ENCODE results near the gene TRAF5.
"Not testable (repeated sequence)": the region's sequence is repeated elsewhere in the genome, so short reads cannot be mapped to it uniquely, and the experiment has no call there.

The TRAF5 gene

DNA sequence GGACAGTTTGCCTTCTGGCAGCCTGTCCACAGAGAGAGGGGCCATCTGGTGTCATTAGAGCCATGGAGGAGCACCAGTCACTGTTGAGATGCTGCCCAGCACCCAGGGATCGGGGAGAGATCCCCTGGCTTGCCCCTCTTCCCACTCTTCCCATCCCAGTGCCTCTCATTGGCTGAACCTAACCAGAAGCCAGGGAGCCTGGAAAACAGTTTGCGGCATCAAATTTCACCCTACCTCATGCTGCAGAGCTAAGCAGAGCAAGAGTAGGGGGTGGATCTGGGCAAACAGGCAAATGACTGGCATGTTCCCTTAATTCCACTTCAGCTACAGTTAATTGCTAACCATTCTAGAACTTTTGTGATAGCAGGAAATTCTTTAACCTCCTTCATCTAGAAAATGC lies 19.1 kb downstream of the TRAF5 start:
- Mint-ChIP-seq H3K36me3 (ENCODE audit: low read depth) (no peaks in the 10 kb centered on the region), H3K27me3 (no peaks in the 10 kb centered on the region), H3K4me1 (ENCODE audit: low read depth) (peaks cover 61% of the 10 kb centered on the region), H3K9me3 (no peaks in the 10 kb centered on the region), H3K27ac (peak overlapping the region; percentile 23), H3K4me3 (no peak overlapping the region)
- intact Hi-C loops (cut with micrococcal nuclease), result no loop called here

DNA sequence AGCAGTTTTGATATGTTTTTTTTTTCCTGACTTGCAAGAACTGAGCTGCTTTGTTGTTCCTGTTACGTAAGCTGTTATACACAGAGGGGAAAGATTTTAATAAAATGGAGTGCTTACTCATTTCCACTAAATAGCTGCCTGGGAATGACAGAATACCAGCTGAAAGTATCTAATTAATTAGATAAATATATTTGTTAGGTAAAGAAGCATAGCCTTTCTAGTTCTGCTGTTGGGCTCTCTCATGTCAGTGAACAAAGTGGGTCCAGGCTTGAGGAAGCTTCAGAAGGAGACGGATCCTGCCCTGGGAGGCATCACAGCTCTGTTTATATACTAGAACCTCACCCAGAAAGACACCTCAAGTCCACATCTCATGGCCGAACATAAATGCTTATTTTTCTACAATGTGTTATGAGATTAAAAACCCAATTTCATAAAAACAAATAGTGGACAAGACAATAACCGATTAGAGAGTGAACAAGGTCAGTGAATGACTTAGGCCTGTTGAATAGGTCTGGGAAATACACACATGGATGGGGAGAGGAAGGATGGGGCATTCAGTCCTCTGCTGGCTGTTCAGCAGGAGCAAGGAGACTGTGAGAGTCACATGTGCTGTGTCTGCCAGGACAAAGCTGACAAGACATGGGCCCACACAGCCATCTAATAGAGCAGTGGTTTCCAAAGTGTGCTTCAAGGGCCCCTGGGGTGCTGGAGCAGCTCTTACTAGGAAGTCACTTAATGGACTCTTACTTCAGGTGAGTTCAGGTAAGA lies 20.6 kb downstream of the TRAF5 start:
- no peak overlapping the region for H3K27ac Mint-ChIP-seq
- no peak overlapping the region for H3K4me3 Mint-ChIP-seq
- H3K4me1 Mint-ChIP-seq (ENCODE audit: low read depth), result peaks cover 50% of the 10 kb centered on the region
- no peaks in the 10 kb centered on the region for H3K27me3 Mint-ChIP-seq
- H3K9me3 Mint-ChIP-seq, result peaks cover 6% of the 10 kb centered on the region
- intact Hi-C loops (cut with micrococcal nuclease), result no loop called here
- peaks cover 6% of the 10 kb centered on the region for H3K36me3 Mint-ChIP-seq (ENCODE audit: low read depth)

DNA sequence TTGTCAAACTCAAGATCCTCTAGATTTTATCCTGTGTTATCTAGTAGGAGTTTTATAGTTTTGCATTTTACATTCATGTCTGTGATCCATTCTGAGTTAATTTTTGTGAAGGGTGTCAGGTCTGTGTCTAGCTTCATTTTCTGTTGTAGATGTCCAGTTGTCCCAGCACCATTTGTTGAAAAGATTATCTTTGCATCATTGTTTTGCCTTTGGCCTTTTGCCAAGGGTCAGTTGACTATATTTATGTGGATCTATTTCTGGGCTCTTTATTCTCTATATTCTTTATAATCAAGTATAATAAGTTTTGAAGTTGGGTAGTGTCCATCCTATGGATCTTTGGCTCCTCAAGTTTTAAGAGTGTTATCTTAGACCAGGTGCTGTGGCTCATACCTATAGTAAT lies 21.9 kb downstream of the TRAF5 start:
- H3K27ac Mint-ChIP-seq, result no peak overlapping the region
- intact Hi-C loops (cut with micrococcal nuclease), result no loop called here
- H3K4me1 Mint-ChIP-seq (ENCODE audit: low read depth), result peaks cover 42% of the 10 kb centered on the region
- H3K36me3 Mint-ChIP-seq (ENCODE audit: low read depth), result peaks cover 6% of the 10 kb centered on the region
- no peak overlapping the region for H3K4me3 Mint-ChIP-seq
- H3K27me3 Mint-ChIP-seq, result no peaks in the 10 kb centered on the region
- peaks cover 8% of the 10 kb centered on the region for H3K9me3 Mint-ChIP-seq

DNA sequence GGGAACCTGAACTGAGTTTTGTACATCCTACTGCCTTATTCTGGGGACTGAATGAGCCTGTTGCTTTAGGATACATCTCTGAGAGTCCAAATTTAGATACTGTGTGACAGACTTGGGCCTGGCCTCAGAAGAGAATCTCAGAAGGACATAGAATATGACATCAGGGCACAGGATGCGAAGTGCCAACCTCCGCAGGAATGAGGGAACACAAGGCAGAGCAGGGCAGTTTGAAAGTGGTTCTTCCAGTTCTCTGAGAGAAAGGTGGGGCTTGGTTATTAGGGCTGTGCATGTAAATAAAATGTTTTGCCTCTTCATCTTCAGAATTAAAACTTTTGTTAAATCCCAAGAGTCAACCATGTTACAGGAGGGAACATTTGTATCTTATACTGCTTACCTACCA lies 23.1 kb downstream of the TRAF5 start:
- Mint-ChIP-seq H3K36me3 (ENCODE audit: low read depth) (peaks cover 6% of the 10 kb centered on the region), H3K9me3 (peaks cover 8% of the 10 kb centered on the region), H3K4me3 (no peak overlapping the region), H3K27ac (no peak overlapping the region), H3K27me3 (no peaks in the 10 kb centered on the region), H3K4me1 (ENCODE audit: low read depth) (peaks cover 40% of the 10 kb centered on the region)
- intact Hi-C loops (cut with micrococcal nuclease), result no loop called here

DNA sequence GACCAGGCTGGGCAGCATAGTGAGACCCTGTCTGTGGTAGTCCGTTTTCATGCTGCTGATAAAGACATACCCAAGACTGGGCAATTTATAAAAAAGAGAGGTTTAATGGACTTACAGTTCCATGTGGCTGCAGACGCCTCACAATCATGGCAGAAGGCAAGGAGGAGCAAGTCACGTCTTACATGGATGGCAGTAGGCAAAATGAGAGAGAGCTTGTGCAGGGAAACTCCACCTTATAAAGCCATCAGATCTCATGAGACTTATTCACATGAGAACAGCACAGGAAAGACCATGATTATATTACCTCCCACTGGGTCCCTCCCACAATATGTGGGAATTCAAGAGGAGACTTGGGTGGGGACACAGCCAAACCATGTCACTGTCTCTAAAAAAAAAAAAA lies 25.4 kb downstream of the TRAF5 start:
- intact Hi-C loops (cut with micrococcal nuclease); H3K4me3 Mint-ChIP-seq; H3K36me3 Mint-ChIP-seq (ENCODE audit: low read depth); H3K27ac Mint-ChIP-seq; H3K27me3 Mint-ChIP-seq; H3K9me3 Mint-ChIP-seq: not testable (repeated sequence)
- peaks cover 33% of the 10 kb centered on the region for H3K4me1 Mint-ChIP-seq (ENCODE audit: low read depth)

DNA sequence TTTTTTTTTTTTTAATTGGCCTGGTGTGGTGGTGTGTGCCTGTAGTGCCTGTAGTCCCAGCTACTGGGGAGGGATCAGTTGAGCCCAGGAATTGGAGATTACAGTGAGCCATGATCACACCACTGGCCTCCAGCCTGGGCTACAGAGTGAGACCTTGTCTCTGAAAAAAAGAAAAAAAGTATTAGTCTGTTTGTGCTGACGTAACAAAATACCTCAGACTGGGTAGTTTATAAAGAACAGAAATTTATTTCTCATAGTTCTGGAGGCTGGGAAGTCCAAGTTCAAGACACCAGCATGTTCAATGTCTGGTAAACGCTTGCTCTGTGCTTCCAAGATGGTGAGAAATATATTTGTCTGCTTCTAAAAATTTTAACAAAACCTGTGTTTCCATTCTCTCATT lies 25.8 kb downstream of the TRAF5 start:
- no peak overlapping the region for H3K4me3 Mint-ChIP-seq
- no peaks in the 10 kb centered on the region for H3K27me3 Mint-ChIP-seq
- H3K9me3 Mint-ChIP-seq, result peaks cover 8% of the 10 kb centered on the region
- H3K27ac Mint-ChIP-seq, result no peak overlapping the region
- peaks cover 33% of the 10 kb centered on the region for H3K4me1 Mint-ChIP-seq (ENCODE audit: low read depth)
- intact Hi-C loops (cut with micrococcal nuclease), result no loop called here
- H3K36me3 Mint-ChIP-seq (ENCODE audit: low read depth), result peaks cover 6% of the 10 kb centered on the region

DNA sequence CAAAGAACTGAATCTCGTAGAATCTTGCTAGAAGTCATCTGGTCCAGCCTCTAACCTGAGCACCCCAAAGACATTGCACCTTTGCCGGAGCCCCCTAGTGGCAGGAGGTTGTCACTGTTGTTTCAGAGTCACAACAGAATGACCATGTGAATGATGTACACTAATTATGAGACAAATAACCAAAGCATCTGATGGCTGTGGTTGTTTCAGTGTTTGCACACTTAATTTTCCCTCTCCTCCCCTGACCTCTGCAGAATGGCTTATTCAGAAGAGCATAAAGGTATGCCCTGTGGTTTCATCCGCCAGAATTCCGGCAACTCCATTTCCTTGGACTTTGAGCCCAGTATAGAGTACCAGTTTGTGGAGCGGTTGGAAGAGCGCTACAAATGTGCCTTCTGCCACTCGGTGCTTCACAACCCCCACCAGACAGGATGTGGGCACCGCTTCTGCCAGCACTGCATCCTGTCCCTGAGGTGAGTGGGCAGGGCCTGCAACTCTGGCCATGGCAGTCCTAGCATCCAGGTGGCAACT lies 26.4 kb downstream of the TRAF5 start:
- H3K27me3 Mint-ChIP-seq, result no peaks in the 10 kb centered on the region
- H3K4me3 Mint-ChIP-seq, result no peak overlapping the region
- intact Hi-C loops (cut with micrococcal nuclease), result no loop called here
- no peak overlapping the region for H3K27ac Mint-ChIP-seq
- H3K36me3 Mint-ChIP-seq (ENCODE audit: low read depth), result peaks cover 6% of the 10 kb centered on the region
- peaks cover 8% of the 10 kb centered on the region for H3K9me3 Mint-ChIP-seq
- peaks cover 34% of the 10 kb centered on the region for H3K4me1 Mint-ChIP-seq (ENCODE audit: low read depth)

DNA sequence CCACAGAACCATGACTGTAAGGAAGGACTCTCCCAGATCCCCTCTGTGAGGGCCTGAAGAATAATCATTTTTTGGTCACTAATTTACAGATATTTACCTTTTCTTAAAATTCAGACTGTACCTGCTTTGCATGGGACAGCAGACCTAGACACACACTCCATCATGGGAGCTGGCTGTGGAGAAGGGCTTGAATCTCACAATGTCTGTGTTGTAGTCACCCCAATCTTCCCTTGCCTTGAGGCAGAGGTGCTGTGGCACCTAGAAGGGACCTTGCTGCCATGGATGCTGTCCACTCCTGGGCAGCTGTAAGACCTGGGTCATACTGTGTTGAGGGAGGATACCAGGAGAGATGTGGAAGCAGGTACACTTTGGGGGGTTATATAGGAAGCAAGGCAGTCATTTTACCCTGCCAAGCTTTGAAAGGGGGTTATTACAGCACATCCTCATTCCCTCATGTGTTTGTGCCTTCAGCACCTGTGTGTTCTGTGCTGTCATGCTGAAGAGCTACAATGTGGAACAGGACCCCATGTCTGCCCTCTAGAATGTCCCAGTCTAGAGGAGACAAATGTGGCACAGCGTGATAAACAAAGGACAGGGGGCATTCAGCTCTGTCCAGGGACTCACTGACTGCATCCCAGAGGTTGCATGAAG lies 27.1 kb downstream of the TRAF5 start:
- Mint-ChIP-seq H3K4me3 (no peak overlapping the region), H3K9me3 (peaks cover 8% of the 10 kb centered on the region), H3K36me3 (ENCODE audit: low read depth) (peaks cover 6% of the 10 kb centered on the region), H3K27me3 (no peaks in the 10 kb centered on the region), H3K4me1 (ENCODE audit: low read depth) (peaks cover 34% of the 10 kb centered on the region), H3K27ac (no peak overlapping the region)
- intact Hi-C loops (cut with micrococcal nuclease), result no loop called here

DNA sequence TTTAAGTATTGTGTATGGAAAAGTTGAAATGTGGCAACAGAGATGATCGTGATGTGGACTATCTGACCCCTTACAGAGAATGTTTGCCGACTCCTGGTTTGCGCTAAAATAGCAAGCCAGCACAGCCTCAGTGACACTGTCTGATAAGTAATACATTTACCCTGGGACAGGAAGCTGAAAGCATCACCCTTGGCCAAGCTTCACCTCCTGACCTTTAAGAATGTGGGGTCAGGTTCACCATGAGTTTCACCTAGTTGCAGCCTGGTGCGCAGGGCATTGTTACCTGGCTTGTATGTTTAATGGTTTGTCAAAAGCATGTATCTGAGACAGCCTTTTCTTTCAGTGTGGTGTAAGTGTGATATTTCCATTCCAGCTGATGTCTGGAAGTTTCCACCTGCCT lies 29.2 kb downstream of the TRAF5 start:
- Mint-ChIP-seq H3K27me3 (no peaks in the 10 kb centered on the region), H3K4me1 (ENCODE audit: low read depth) (peaks cover 34% of the 10 kb centered on the region), H3K27ac (no peak overlapping the region), H3K36me3 (ENCODE audit: low read depth) (peaks cover 26% of the 10 kb centered on the region), H3K9me3 (peaks cover 8% of the 10 kb centered on the region), H3K4me3 (no peak overlapping the region)
- intact Hi-C loops (cut with micrococcal nuclease), result no loop called here

DNA sequence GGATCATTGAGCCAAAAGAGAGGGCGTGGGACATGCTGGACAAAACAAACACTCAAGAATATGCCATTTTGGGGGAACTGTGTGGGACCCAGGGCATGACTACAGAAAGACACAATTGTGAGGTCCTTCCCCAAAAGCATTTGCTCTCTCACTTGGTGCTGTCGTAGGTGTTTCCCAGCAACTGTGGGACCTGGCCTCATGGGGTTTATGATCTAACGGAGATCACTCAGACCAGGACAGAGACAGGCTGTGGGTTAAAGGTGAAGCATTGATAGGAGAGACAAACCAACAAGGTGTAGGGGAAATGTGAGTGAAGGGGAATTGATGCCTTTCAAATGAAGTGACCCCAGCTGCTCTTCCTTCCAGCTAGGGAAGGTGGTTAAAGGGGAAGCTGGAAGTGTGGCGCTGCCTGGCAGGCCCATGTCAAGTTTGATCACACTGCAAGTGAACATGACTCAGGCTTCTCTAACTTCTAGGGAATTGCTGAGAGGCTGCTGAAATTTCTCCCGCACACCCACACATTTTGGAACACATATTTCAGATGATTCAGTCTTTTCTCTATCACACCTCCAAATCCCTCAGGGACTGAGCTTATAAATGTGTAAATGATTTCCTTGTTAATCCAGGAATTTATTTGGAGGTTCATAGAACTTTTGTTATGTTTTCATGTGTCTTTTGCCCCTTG lies 30.2 kb downstream of the TRAF5 start:
- H3K9me3 Mint-ChIP-seq, result peaks cover 6% of the 10 kb centered on the region
- peak overlapping the region; percentile 66 for H3K27ac Mint-ChIP-seq
- H3K4me3 Mint-ChIP-seq, result no peak overlapping the region
- peaks cover 34% of the 10 kb centered on the region for H3K4me1 Mint-ChIP-seq (ENCODE audit: low read depth)
- H3K36me3 Mint-ChIP-seq (ENCODE audit: low read depth), result peaks cover 30% of the 10 kb centered on the region
- intact Hi-C loops (cut with micrococcal nuclease), result no loop called here
- no peaks in the 10 kb centered on the region for H3K27me3 Mint-ChIP-seq

DNA sequence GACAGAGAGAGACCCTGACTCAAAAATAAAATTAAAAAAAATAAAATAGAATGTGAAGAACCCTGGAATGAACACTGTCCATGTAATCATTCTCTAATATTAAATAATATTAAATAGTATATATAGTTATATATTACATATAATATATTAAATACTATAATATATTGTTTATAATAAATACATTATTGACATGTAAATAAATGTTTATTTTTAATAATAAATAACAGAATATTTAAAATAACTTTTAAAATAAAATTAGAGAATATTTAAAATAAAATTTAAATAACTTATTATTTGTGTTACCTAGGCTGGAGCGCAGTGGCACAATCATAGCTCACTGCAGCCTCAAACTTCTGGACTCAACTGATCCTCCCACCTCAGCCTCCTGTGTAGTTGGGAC lies 32.1 kb downstream of the TRAF5 start:
- Mint-ChIP-seq H3K9me3 (no peaks in the 10 kb centered on the region), H3K4me1 (ENCODE audit: low read depth) (peaks cover 28% of the 10 kb centered on the region), H3K27ac (no peak overlapping the region), H3K27me3 (no peaks in the 10 kb centered on the region), H3K36me3 (ENCODE audit: low read depth) (peaks cover 26% of the 10 kb centered on the region), H3K4me3 (no peak overlapping the region)
- intact Hi-C loops (cut with micrococcal nuclease), result no loop called here

DNA sequence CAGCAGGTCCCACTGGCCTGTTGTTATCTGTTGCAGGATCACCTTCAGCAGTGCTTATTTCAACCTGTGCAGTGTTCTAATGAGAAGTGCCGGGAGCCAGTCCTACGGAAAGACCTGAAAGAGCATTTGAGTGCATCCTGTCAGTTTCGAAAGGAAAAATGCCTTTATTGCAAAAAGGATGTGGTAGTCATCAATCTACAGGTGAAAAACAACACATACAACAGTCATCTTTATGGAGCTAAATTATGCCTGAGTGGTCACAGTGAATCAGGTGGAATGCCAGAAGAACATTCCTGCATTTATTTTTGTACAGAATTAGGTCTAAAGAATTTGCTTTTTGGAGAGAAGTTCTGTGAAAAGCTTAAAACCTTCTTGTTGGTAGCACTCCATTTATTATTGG lies 33.2 kb downstream of the TRAF5 start:
- peak overlapping the region; percentile 8 for H3K27ac Mint-ChIP-seq
- intact Hi-C loops (cut with micrococcal nuclease), result no loop called here
- H3K27me3 Mint-ChIP-seq, result no peaks in the 10 kb centered on the region
- H3K4me1 Mint-ChIP-seq (ENCODE audit: low read depth), result peaks cover 19% of the 10 kb centered on the region
- H3K9me3 Mint-ChIP-seq, result no peaks in the 10 kb centered on the region
- H3K4me3 Mint-ChIP-seq, result no peak overlapping the region
- peaks cover 26% of the 10 kb centered on the region for H3K36me3 Mint-ChIP-seq (ENCODE audit: low read depth)

DNA sequence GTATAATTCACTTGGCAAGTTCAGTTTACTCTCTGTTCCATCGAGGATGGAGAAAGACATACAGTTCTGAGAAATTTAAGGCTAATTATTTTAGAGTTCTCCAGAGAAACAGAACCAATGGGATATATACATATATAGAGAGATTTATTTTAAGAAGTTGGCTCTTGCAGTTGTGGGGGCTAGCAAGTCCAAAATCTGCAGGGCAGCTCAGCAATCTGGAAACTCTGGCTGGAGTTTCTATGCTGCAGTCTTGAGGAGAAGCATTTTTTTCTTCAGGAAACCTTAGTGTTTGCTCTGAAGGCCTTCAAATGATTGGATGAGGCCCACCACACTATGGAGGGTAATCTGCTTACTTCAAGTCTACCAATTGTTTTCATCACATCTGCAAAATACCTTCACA lies 34.6 kb downstream of the TRAF5 start:
- H3K27ac Mint-ChIP-seq, result no peak overlapping the region
- no peaks in the 10 kb centered on the region for H3K9me3 Mint-ChIP-seq
- H3K36me3 Mint-ChIP-seq (ENCODE audit: low read depth), result peaks cover 31% of the 10 kb centered on the region
- peaks cover 15% of the 10 kb centered on the region for H3K4me1 Mint-ChIP-seq (ENCODE audit: low read depth)
- no peaks in the 10 kb centered on the region for H3K27me3 Mint-ChIP-seq
- intact Hi-C loops (cut with micrococcal nuclease), result no loop called here
- no peak overlapping the region for H3K4me3 Mint-ChIP-seq

DNA sequence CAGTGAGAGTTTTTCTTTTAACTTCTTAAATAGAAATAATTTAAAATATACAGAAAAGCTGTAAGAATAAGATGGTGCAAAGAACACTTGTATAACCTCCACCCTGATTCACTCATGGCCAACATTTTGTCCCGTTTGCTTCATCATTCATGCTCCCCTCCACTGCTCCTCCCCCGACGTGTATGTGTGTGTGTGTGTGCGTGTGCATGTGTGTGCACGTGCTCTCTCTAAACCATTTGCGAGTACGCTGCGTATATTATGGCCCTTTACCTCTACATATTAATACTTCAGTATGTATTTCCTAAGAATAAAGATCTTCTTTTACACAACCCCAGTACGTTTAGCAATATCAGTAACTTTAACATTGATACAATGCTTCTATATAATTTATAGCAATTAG lies 43.0 kb downstream of the TRAF5 start:
- Mint-ChIP-seq H3K4me3 (no peak overlapping the region), H3K27me3 (no peaks in the 10 kb centered on the region), H3K9me3 (no peaks in the 10 kb centered on the region), H3K4me1 (ENCODE audit: low read depth) (peaks cover 6% of the 10 kb centered on the region), H3K36me3 (ENCODE audit: low read depth) (peaks cover 47% of the 10 kb centered on the region), H3K27ac (no peak overlapping the region)
- intact Hi-C loops (cut with micrococcal nuclease), result no loop called here

Measured in dendritic cell treated with granulocyte-macrophage colony-stimulating factor and Interleukin-4, amounts not matched to agents 40 ng/mL and 50 ng/mL, for 4 days (primary cell).